Astrocyte (in vitro differentiated cells and primary cell): ENCODE results near the gene MGP. TPM values are rescaled to one million over a fixed set of nuclear protein-coding genes. Genes with fewer than 3 reads are reported as not detected.

Experiments used
- DNase-seq: peaks from one replicate; pipeline ENCODE4 v3.0.0-alpha.2; 2010; ENCODE audit warnings: low read depth
- FAIRE-seq: peaks from 2 replicates; lab custom pipeline; 2011; peaks lifted over from hg19 to GRCh38; lab: Jason Lieb, UNC
- H2AFZ ChIP-seq: 2 replicates; pipeline ENCODE4 v1.6.0; 2012; ENCODE audit warnings: low read depth, low read length, inconsistent platforms
- H3K27ac ChIP-seq: 2 replicates; pipeline ENCODE4 v1.5.1; 2011; ENCODE audit warnings: low read depth, low read length, inconsistent platforms
- H3K27me3 ChIP-seq: 2 replicates; pipeline ENCODE4 v1.6.0; 2011; ENCODE audit warnings: low read length, inconsistent platforms; ENCODE audit not compliant: insufficient read depth
- H3K36me3 ChIP-seq: 2 replicates; pipeline ENCODE4 v1.5.1; 2011; ENCODE audit warnings: low read length, inconsistent platforms; ENCODE audit not compliant: insufficient read depth
- H3K4me1 ChIP-seq: 2 replicates; pipeline ENCODE4 v1.5.1; 2011; ENCODE audit warnings: low read length, inconsistent platforms; ENCODE audit not compliant: insufficient read depth
- H3K4me2 ChIP-seq: 2 replicates; pipeline ENCODE4 v1.6.0; 2012; ENCODE audit warnings: low read length, inconsistent platforms
- H3K4me3 ChIP-seq: 2 replicates; pipeline ENCODE4 v1.5.1; 2011; ENCODE audit warnings: low read depth, mild to moderate bottlenecking, low read length, inconsistent platforms; ENCODE audit not compliant: insufficient read depth
- H3K79me2 ChIP-seq: 2 replicates; pipeline ENCODE4 v1.6.0; 2012; ENCODE audit warnings: mild to moderate bottlenecking, low read length, inconsistent platforms; ENCODE audit not compliant: insufficient read depth
- H3K9ac ChIP-seq: 2 replicates; pipeline ENCODE4 v1.6.0; 2012; ENCODE audit warnings: mild to moderate bottlenecking, low read length, inconsistent platforms
- H3K9me3 ChIP-seq: 2 replicates; pipeline ENCODE4 v1.5.1; 2012; ENCODE audit warnings: low read depth, mild to moderate bottlenecking, low read length, inconsistent platforms; ENCODE audit not compliant: insufficient read depth
- H4K20me1 ChIP-seq: 2 replicates; pipeline ENCODE4 v1.6.0; 2012; ENCODE audit warnings: low read length, inconsistent platforms; ENCODE audit not compliant: insufficient read depth
- H3K27ac Mint-ChIP-seq: one replicate; pipeline ENCODE4 v1.8.0; 2021; ENCODE audit warnings: mild to moderate bottlenecking, mixed read lengths; ENCODE audit not compliant: unreplicated experiment
- H3K27me3 Mint-ChIP-seq: one replicate; pipeline ENCODE4 v1.8.0; 2021; ENCODE audit warnings: low read depth, mixed read lengths; ENCODE audit not compliant: unreplicated experiment
- H3K36me3 Mint-ChIP-seq: one replicate; pipeline ENCODE4 v1.8.0; 2021; ENCODE audit warnings: low read depth, mixed read lengths; ENCODE audit not compliant: unreplicated experiment
- H3K4me1 Mint-ChIP-seq: one replicate; pipeline ENCODE4 v1.8.0; 2021; ENCODE audit warnings: low read depth, mixed read lengths; ENCODE audit not compliant: unreplicated experiment
- H3K4me3 Mint-ChIP-seq: one replicate; pipeline ENCODE4 v1.8.0; 2021; ENCODE audit warnings: mild to moderate bottlenecking, moderate library complexity, mixed read lengths; ENCODE audit not compliant: unreplicated experiment
- H3K9me3 Mint-ChIP-seq: one replicate; pipeline ENCODE4 v1.8.0; 2021; ENCODE audit warnings: mild to moderate bottlenecking, mixed read lengths; ENCODE audit not compliant: unreplicated experiment
- CTCF ChIP-seq: IDR thresholded peaks from 2 replicates; pipeline ENCODE4 v1.5.1; 2011; ENCODE audit warnings: low read depth, mild to moderate bottlenecking, inconsistent platforms, low read length, moderate library complexity; ENCODE audit not compliant: insufficient read depth
- EZH2 ChIP-seq: IDR thresholded peaks from 2 replicates; pipeline ENCODE4 v1.6.1; 2012; ENCODE audit warnings: mild to moderate bottlenecking, low read length, inconsistent platforms; ENCODE audit not compliant: insufficient read depth
- total RNA-seq: library from RNA; stranded (reverse); gene quantifications from 2 replicates; pipeline ENCODE4 v1.2.1, GENCODE V29; 2021

MGP gene
- total RNA-seq, 1 donor from 2014 or later: not detected

- Histone ChIP-seq H3K4me1 (peaks cover 24% of the 10 kb centered on the region), H3K4me2 (peak overlapping the region; percentile 83), H3K9ac (peak overlapping the region; percentile 72), H3K79me2 (no peaks in the 10 kb centered on the region), H4K20me1 (no peaks in the 10 kb centered on the region), H3K9me3 (no peaks in the 10 kb centered on the region), H3K27ac (peak overlapping the region; percentile 97), H3K4me3 (peak overlapping the region; percentile 45), H2AFZ (peak overlapping the region; percentile 24), H3K36me3 (no peaks in the 10 kb centered on the region), H3K27me3 (no peaks in the 10 kb centered on the region)
- H3K36me3 Mint-ChIP-seq: no peaks in the 10 kb centered on the region
- peak; percentile 94 for DNase-seq
- peak overlapping the region; percentile 61 for H3K4me3 Mint-ChIP-seq
- peak overlapping the region; percentile 99 for H3K27ac Mint-ChIP-seq
- no peak for TF ChIP-seq EZH2
- TF ChIP-seq CTCF: no peak
- H3K4me1 Mint-ChIP-seq: peaks cover 30% of the 10 kb centered on the region
- FAIRE-seq: peak; percentile 84
- H3K9me3 Mint-ChIP-seq: no peaks in the 10 kb centered on the region
- no peaks in the 10 kb centered on the region for H3K27me3 Mint-ChIP-seq
Measured at GRCh38 chr12:14836336-14837210, 49.1 kb downstream of the MGP start.

GRCh38 chr12:14834509-14834908 is 51.1 kb downstream of the MGP start:
- Mint-ChIP-seq H3K36me3 (no peaks in the 10 kb centered on the region), H3K9me3 (no peaks in the 10 kb centered on the region), H3K4me3 (no peak overlapping the region), H3K4me1 (peaks cover 27% of the 10 kb centered on the region), H3K27me3 (no peaks in the 10 kb centered on the region), H3K27ac (peak overlapping the region; percentile 67)
- H3K4me1 ChIP-seq: peaks cover 22% of the 10 kb centered on the region
- H3K27me3 ChIP-seq: no peaks in the 10 kb centered on the region
- TF ChIP-seq EZH2: no peak
- TF ChIP-seq CTCF: no peak
- DNase-seq: no peak
- H3K4me3 ChIP-seq: no peak overlapping the region
- no peak overlapping the region for H2AFZ ChIP-seq
- no peak overlapping the region for H3K4me2 ChIP-seq
- no peak for FAIRE-seq
- H3K79me2 ChIP-seq: no peaks in the 10 kb centered on the region
- H3K9me3 ChIP-seq: no peaks in the 10 kb centered on the region
- H3K36me3 ChIP-seq: no peaks in the 10 kb centered on the region
- H3K27ac ChIP-seq: no peak overlapping the region
- H3K9ac ChIP-seq: no peak overlapping the region
- H4K20me1 ChIP-seq: no peaks in the 10 kb centered on the region

- peak; percentile 43 for FAIRE-seq
- H3K27ac Mint-ChIP-seq: no peak overlapping the region
Measured at GRCh38 chr12:14833952-14834351, 51.7 kb downstream of the MGP start.

More at GRCh38 chr12:14833952-14834351, 51.7 kb downstream of the MGP start:
- peak; percentile 61 for DNase-seq
- H3K9me3 ChIP-seq: no peaks in the 10 kb centered on the region
- Mint-ChIP-seq H3K36me3 (no peaks in the 10 kb centered on the region), H3K27me3 (no peaks in the 10 kb centered on the region), H3K4me3 (no peak overlapping the region), H3K4me1 (peaks cover 27% of the 10 kb centered on the region), H3K9me3 (no peaks in the 10 kb centered on the region)
- H3K4me3 ChIP-seq: no peak overlapping the region
- no peaks in the 10 kb centered on the region for H3K36me3 ChIP-seq
- no peaks in the 10 kb centered on the region for H4K20me1 ChIP-seq
- no peaks in the 10 kb centered on the region for H3K27me3 ChIP-seq
- peaks cover 22% of the 10 kb centered on the region for H3K4me1 ChIP-seq
- no peak overlapping the region for H3K27ac ChIP-seq
- no peak for TF ChIP-seq CTCF
- peak overlapping the region; percentile 10 for H3K4me2 ChIP-seq
- no peak overlapping the region for H3K9ac ChIP-seq
- H2AFZ ChIP-seq: no peak overlapping the region
- no peaks in the 10 kb centered on the region for H3K79me2 ChIP-seq
